ENCODE data around the gene ADAT1. TPM values are rescaled to one million over a fixed set of nuclear protein-coding genes. Genes with fewer than 3 reads are reported as not detected.

The ADAT1 gene, protein sequence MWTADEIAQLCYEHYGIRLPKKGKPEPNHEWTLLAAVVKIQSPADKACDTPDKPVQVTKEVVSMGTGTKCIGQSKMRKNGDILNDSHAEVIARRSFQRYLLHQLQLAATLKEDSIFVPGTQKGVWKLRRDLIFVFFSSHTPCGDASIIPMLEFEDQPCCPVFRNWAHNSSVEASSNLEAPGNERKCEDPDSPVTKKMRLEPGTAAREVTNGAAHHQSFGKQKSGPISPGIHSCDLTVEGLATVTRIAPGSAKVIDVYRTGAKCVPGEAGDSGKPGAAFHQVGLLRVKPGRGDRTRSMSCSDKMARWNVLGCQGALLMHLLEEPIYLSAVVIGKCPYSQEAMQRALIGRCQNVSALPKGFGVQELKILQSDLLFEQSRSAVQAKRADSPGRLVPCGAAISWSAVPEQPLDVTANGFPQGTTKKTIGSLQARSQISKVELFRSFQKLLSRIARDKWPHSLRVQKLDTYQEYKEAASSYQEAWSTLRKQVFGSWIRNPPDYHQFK
- polyA plus RNA-seq (2012; ENCODE audit: insufficient read length, low read depth), result 10.8 TPM

DNA sequence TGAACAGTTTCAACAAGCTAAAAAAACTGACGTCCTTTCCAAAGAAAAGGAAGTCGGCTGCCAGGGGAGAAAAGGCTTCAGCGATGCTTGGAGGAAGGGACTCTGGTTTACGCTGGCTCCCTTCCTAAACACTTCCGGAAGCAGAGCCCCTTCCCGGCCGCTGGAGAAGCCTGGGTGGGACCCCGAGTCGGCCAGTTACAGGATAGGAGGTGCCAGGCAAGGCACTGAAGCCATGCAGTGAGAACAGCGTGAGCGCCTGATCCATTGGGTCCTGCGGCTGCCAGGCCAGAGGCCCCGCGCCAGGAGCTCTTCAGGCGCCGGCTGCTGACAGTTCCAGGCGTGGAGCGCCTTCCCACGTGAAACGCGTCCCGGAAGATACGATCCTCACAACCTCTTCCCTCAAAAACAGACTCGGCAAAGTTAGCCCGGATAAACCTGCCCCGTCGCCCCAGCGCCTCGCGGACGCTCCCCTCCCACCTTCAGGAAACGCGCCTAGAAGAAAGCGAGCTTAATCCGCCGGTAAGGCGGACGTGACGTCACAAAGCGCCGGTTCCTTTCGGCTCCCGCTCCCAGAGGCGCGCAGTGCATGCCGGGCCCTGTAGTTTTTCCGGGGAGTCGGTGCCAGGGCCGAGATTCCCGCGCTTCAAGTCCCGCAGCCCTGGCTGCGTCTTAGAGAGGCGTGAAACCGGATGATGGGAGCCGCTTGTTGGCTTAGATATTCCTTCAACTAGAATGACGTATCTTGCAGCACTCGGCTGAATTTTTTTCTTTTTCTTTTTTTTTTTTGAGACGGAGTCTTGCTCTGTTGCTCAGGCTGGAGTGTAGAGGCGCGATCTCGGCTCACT lies at the start of gene ADAT1:
TSS of gene ADAT1 (minus strand) at position 521 of the 845 bp plus-strand sequence. CDS start 2,482 bp downstream, outside the sequence.
- peak; percentile 73; the same call in 1 of the 2 replicates for TF ChIP-seq TAF1 (IDR thresholded peaks at IDR 0.05; ENCODE audit: borderline replicate concordance, insufficient read depth, low read length)
- TF ChIP-seq POLR2AphosphoS5 (IDR thresholded peaks at IDR 0.05; ENCODE audit: low read depth, low read length), result peak; percentile 94
- peak; percentile 44 for TF ChIP-seq FOXP2 (optimal IDR thresholded peaks at IDR 0.05; ENCODE audit: borderline replicate concordance, extremely low read depth, extremely low read length, insufficient read depth)
- no peak; the same call in 1 of the 2 replicates for TF ChIP-seq SIN3A (IDR thresholded peaks at IDR 0.05; ENCODE audit: borderline replicate concordance, insufficient read depth, low read length)

DNA sequence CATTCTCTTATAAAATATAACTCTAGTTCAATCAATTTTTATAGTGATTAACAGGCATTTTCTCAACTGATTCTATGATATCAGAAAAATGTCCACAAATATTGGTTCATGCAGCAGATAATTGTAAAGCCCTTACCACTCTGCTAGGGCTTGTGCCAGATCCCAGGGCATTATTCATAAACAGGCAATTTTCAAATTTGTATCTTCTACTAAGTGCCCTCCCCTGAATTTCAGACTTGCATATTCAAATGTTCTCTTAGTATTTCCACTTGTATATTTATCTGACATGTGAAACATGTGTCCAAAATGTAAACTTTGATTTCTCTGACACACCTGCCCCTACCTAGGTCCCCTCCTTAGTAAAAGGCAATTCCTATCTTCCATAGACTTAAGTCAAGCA lies 44.4 kb upstream of the ADAT1 start:
- TF ChIP-seq SIN3A (IDR thresholded peaks at IDR 0.05; ENCODE audit: borderline replicate concordance, insufficient read depth, low read length) (no peak), POLR2AphosphoS5 (IDR thresholded peaks at IDR 0.05; ENCODE audit: low read depth, low read length) (no peak), FOXP2 (optimal IDR thresholded peaks at IDR 0.05; ENCODE audit: borderline replicate concordance, extremely low read depth, extremely low read length, insufficient read depth) (no peak), TAF1 (IDR thresholded peaks at IDR 0.05; ENCODE audit: borderline replicate concordance, insufficient read depth, low read length) (no peak)
- TF ChIP-seq, protein P1, sequence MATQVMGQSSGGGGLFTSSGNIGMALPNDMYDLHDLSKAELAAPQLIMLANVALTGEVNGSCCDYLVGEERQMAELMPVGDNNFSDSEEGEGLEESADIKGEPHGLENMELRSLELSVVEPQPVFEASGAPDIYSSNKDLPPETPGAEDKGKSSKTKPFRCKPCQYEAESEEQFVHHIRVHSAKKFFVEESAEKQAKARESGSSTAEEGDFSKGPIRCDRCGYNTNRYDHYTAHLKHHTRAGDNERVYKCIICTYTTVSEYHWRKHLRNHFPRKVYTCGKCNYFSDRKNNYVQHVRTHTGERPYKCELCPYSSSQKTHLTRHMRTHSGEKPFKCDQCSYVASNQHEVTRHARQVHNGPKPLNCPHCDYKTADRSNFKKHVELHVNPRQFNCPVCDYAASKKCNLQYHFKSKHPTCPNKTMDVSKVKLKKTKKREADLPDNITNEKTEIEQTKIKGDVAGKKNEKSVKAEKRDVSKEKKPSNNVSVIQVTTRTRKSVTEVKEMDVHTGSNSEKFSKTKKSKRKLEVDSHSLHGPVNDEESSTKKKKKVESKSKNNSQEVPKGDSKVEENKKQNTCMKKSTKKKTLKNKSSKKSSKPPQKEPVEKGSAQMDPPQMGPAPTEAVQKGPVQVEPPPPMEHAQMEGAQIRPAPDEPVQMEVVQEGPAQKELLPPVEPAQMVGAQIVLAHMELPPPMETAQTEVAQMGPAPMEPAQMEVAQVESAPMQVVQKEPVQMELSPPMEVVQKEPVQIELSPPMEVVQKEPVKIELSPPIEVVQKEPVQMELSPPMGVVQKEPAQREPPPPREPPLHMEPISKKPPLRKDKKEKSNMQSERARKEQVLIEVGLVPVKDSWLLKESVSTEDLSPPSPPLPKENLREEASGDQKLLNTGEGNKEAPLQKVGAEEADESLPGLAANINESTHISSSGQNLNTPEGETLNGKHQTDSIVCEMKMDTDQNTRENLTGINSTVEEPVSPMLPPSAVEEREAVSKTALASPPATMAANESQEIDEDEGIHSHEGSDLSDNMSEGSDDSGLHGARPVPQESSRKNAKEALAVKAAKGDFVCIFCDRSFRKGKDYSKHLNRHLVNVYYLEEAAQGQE (IDR thresholded peaks at IDR 0.05; ENCODE audit: insufficient read depth in 1 of 2, low read depth in 2 of 2, low read length in 2 of 2), result no peak

DNA sequence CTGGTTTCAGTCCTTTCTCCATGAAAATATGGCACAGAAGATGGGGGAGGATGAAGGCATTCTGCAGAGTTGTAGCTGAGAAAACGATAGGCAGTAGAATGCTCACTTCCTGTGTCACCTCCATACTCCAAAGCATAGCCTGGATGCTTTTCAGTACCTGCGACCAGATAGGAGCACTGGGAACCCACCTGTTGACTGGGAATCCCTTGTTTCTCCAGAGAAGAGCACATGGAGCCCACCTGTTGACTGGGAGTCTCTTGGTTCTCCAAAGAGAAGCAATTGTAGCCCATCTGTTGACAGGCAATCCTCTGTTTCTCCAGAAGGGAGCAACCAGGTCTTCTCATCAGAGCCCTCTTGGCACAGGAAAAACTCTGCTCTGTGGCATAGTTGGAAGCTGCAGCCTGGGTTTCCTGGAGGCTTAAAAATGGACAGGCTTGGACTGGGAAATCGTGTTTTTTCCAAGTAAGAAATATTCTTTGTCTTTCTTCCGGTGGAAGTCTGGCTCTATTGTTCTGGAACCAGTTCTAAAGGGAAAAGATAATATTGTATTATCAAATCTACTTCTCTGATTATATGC lies 37.7 kb upstream of the ADAT1 start:
- TF ChIP-seq TAF1 (IDR thresholded peaks at IDR 0.05; ENCODE audit: borderline replicate concordance, insufficient read depth, low read length) (no peak), POLR2AphosphoS5 (IDR thresholded peaks at IDR 0.05; ENCODE audit: low read depth, low read length) (no peak), SIN3A (IDR thresholded peaks at IDR 0.05; ENCODE audit: borderline replicate concordance, insufficient read depth, low read length) (no peak), FOXP2 (optimal IDR thresholded peaks at IDR 0.05; ENCODE audit: borderline replicate concordance, extremely low read depth, extremely low read length, insufficient read depth) (no peak)
- TF ChIP-seq, protein P1 (IDR thresholded peaks at IDR 0.05; ENCODE audit: insufficient read depth in 1 of 2, low read depth in 2 of 2, low read length in 2 of 2), result no peak

DNA sequence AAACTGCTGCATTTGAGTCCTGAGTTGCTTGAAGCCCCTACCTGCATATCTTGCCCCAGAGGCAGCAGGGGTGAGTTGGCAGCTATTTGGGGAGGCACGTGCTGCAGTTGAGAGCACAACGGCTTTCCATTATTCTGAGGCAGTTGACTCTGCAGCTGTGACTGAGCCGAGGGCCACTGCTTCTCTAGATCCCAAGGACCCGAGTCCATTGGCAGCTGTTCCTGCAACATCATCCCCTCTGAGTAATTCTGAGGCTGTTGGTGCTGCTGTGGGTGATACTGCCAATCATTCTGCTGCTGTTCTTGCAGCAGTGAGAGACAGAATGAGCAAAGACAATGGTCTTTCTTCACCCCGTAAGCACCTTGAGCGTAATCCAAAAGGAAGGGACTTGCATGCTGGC lies 37.2 kb upstream of the ADAT1 start:
- no peak for TF ChIP-seq TAF1 (IDR thresholded peaks at IDR 0.05; ENCODE audit: borderline replicate concordance, insufficient read depth, low read length)
- no peak for TF ChIP-seq POLR2AphosphoS5 (IDR thresholded peaks at IDR 0.05; ENCODE audit: low read depth, low read length)
- TF ChIP-seq FOXP2 (optimal IDR thresholded peaks at IDR 0.05; ENCODE audit: borderline replicate concordance, extremely low read depth, extremely low read length, insufficient read depth), result no peak
- TF ChIP-seq SIN3A (IDR thresholded peaks at IDR 0.05; ENCODE audit: borderline replicate concordance, insufficient read depth, low read length), result no peak
- TF ChIP-seq, protein P1 (IDR thresholded peaks at IDR 0.05; ENCODE audit: insufficient read depth in 1 of 2, low read depth in 2 of 2, low read length in 2 of 2), result no peak

DNA sequence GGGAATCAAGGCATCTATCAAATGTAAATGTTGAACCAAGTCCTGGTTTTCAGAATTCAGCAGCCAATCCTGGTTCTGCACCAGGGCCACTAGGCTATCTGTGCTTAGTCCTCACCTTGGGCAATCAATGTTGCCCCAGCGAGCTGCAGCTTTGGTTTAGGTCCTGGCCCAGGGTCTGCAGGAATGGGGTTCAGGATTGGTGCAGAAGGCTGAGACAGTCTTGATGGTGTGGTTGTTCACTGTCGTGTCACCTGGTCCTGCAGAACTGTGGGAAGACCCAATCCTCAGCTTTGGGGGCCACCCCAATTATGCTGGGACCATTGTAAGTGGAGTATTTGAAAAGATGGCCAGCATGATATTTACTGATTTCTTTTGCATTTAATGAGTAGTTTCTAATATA lies 35.1 kb upstream of the ADAT1 start:
- no peak for TF ChIP-seq POLR2AphosphoS5 (IDR thresholded peaks at IDR 0.05; ENCODE audit: low read depth, low read length)
- no peak for TF ChIP-seq SIN3A (IDR thresholded peaks at IDR 0.05; ENCODE audit: borderline replicate concordance, insufficient read depth, low read length)
- TF ChIP-seq TAF1 (IDR thresholded peaks at IDR 0.05; ENCODE audit: borderline replicate concordance, insufficient read depth, low read length), result no peak
- no peak for TF ChIP-seq FOXP2 (optimal IDR thresholded peaks at IDR 0.05; ENCODE audit: borderline replicate concordance, extremely low read depth, extremely low read length, insufficient read depth)
- TF ChIP-seq, protein P1 (IDR thresholded peaks at IDR 0.05; ENCODE audit: insufficient read depth in 1 of 2, low read depth in 2 of 2, low read length in 2 of 2), result no peak
